Measurements from ENCODE around the gene RNF41. TPM values are rescaled to one million over a fixed set of nuclear protein-coding genes. Genes with fewer than 3 reads are reported as not detected.
A peak's percentile ranks its signal among the peaks of the same experiment; 100 is the strongest.

Gene RNF41
- total RNA-seq, 2 donors from 2014 or later: 31.4 to 33.0 TPM

GRCh38 chr12:56230432-56231183, 8.9 kb upstream of the RNF41 start:
- H3K27ac Mint-ChIP-seq: no peak overlapping the region
- ATAC-seq (replicated peaks): no peak
- H3K27me3 Mint-ChIP-seq: no peaks in the 10 kb centered on the region
- peaks cover 24% of the 10 kb centered on the region for H3K36me3 Mint-ChIP-seq (ENCODE audit: low read depth)
- no peaks in the 10 kb centered on the region for H3K9me3 Mint-ChIP-seq
- no peak overlapping the region for H3K4me3 Mint-ChIP-seq
- peaks cover 1% of the 10 kb centered on the region for H3K4me1 Mint-ChIP-seq

- Mint-ChIP-seq H3K36me3 (ENCODE audit: low read depth) (peaks cover 31% of the 10 kb centered on the region), H3K4me1 (peaks cover 8% of the 10 kb centered on the region), H3K27ac (no peak within 1 kb of the TSS), H3K4me3 (no peak within 1 kb of the TSS), H3K27me3 (no peaks in the 10 kb centered on the region), H3K9me3 (no peaks in the 10 kb centered on the region)
- no peak for ATAC-seq (replicated peaks)
These were observed 8.3 kb upstream of the RNF41 start, which contains the start of gene SLC39A5 for GRCh38 chr12:56229916-56230431. TSS of gene SLC39A5 (plus strand) at chr12:56230051. CDS start at chr12:56231275, 1,224 bp downstream.

GRCh38 chr12:56229082-56229481, 7.4 kb upstream of the RNF41 start:
- H3K4me3 Mint-ChIP-seq: no peak overlapping the region
- H3K36me3 Mint-ChIP-seq (ENCODE audit: low read depth): peaks cover 36% of the 10 kb centered on the region
- no peaks in the 10 kb centered on the region for H3K27me3 Mint-ChIP-seq
- no peak for ATAC-seq (replicated peaks)
- H3K9me3 Mint-ChIP-seq: no peaks in the 10 kb centered on the region
- peaks cover 12% of the 10 kb centered on the region for H3K4me1 Mint-ChIP-seq
- no peak overlapping the region for H3K27ac Mint-ChIP-seq

- Mint-ChIP-seq H3K9me3 (no peaks in the 10 kb centered on the region), H3K4me1 (peaks cover 23% of the 10 kb centered on the region), H3K4me3 (peak overlapping the region; percentile 100), H3K36me3 (ENCODE audit: low read depth) (peaks cover 47% of the 10 kb centered on the region), H3K27ac (peak overlapping the region; percentile 89), H3K27me3 (no peaks in the 10 kb centered on the region)
- no peak for ATAC-seq (replicated peaks)
These were observed 3.2 kb upstream of the RNF41 start for GRCh38 chr12:56224954-56225353.

- Mint-ChIP-seq H3K27ac (peak within 1 kb of the TSS; percentile 89), H3K4me1 (peaks cover 23% of the 10 kb centered on the region), H3K4me3 (peak within 1 kb of the TSS; percentile 100), H3K9me3 (no peaks in the 10 kb centered on the region), H3K27me3 (no peaks in the 10 kb centered on the region), H3K36me3 (ENCODE audit: low read depth) (peaks cover 45% of the 10 kb centered on the region)
- ATAC-seq (replicated peaks): peak; percentile 90
These were observed 2.5 kb upstream of the RNF41 start, which contains the start of gene NABP2 for GRCh38 chr12:56224102-56224701. TSS of gene NABP2 (plus strand) at chr12:56224342. CDS start at chr12:56224857, 515 bp downstream.

GRCh38 chr12:56223571-56224101, 1.9 kb upstream of the RNF41 start:
- H3K27me3 Mint-ChIP-seq: no peaks in the 10 kb centered on the region
- peaks cover 43% of the 10 kb centered on the region for H3K36me3 Mint-ChIP-seq (ENCODE audit: low read depth)
- H3K9me3 Mint-ChIP-seq: no peaks in the 10 kb centered on the region
- peak overlapping the region; percentile 89 for H3K27ac Mint-ChIP-seq
- H3K4me1 Mint-ChIP-seq: peaks cover 23% of the 10 kb centered on the region
- peak overlapping the region; percentile 100 for H3K4me3 Mint-ChIP-seq
- ATAC-seq (replicated peaks): no peak

- Mint-ChIP-seq H3K27me3 (no peaks in the 10 kb centered on the region), H3K27ac (peak overlapping the region; percentile 99), H3K4me1 (peaks cover 23% of the 10 kb centered on the region), H3K36me3 (ENCODE audit: low read depth) (peaks cover 42% of the 10 kb centered on the region), H3K9me3 (no peaks in the 10 kb centered on the region), H3K4me3 (peak overlapping the region; percentile 100)
- ATAC-seq (replicated peaks): no peak
These were observed 791 bp upstream of the RNF41 start for GRCh38 chr12:56222531-56222895.

- H3K36me3 Mint-ChIP-seq (ENCODE audit: low read depth): peaks cover 36% of the 10 kb centered on the region
- H3K4me3 Mint-ChIP-seq: peak overlapping the region; percentile 100
- no peaks in the 10 kb centered on the region for H3K9me3 Mint-ChIP-seq
- H3K27ac Mint-ChIP-seq: peak overlapping the region; percentile 99
- peak; percentile 35 for ATAC-seq (replicated peaks)
- H3K27me3 Mint-ChIP-seq: no peaks in the 10 kb centered on the region
- peaks cover 27% of the 10 kb centered on the region for H3K4me1 Mint-ChIP-seq
These were observed 428 bp downstream of the RNF41 start for GRCh38 chr12:56221232-56221756.

- ATAC-seq (replicated peaks): no peak
- Mint-ChIP-seq H3K36me3 (ENCODE audit: low read depth) (peaks cover 36% of the 10 kb centered on the region), H3K9me3 (no peaks in the 10 kb centered on the region), H3K27me3 (no peaks in the 10 kb centered on the region), H3K4me3 (peak overlapping the region; percentile 100), H3K4me1 (peaks cover 27% of the 10 kb centered on the region), H3K27ac (peak overlapping the region; percentile 99)
These were observed 1.0 kb downstream of the RNF41 start for GRCh38 chr12:56220611-56221231.

GRCh38 chr12:56219840-56220239, 1.9 kb downstream of the RNF41 start:
- Mint-ChIP-seq H3K9me3 (no peaks in the 10 kb centered on the region), H3K36me3 (ENCODE audit: low read depth) (peaks cover 36% of the 10 kb centered on the region), H3K27ac (no peak overlapping the region), H3K4me1 (peaks cover 18% of the 10 kb centered on the region), H3K27me3 (no peaks in the 10 kb centered on the region), H3K4me3 (no peak overlapping the region)
- ATAC-seq (replicated peaks): no peak

GRCh38 chr12:56216461-56216860, 5.3 kb downstream of the RNF41 start:
- no peak for ATAC-seq (replicated peaks)
- Mint-ChIP-seq H3K4me1 (peaks cover 5% of the 10 kb centered on the region), H3K36me3 (ENCODE audit: low read depth) (peaks cover 58% of the 10 kb centered on the region), H3K4me3 (no peak overlapping the region), H3K27ac (peak overlapping the region; percentile 67), H3K27me3 (no peaks in the 10 kb centered on the region), H3K9me3 (no peaks in the 10 kb centered on the region)

- H3K4me1 Mint-ChIP-seq: peaks cover 5% of the 10 kb centered on the region
- H3K27ac Mint-ChIP-seq: no peak overlapping the region
- H3K9me3 Mint-ChIP-seq: no peaks in the 10 kb centered on the region
- H3K4me3 Mint-ChIP-seq: no peak overlapping the region
- ATAC-seq (replicated peaks): no peak
- no peaks in the 10 kb centered on the region for H3K27me3 Mint-ChIP-seq
- peaks cover 81% of the 10 kb centered on the region for H3K36me3 Mint-ChIP-seq (ENCODE audit: low read depth)
These were observed 7.8 kb downstream of the RNF41 start for GRCh38 chr12:56213878-56214277.

GRCh38 chr12:56212361-56212760, 9.4 kb downstream of the RNF41 start:
- H3K9me3 Mint-ChIP-seq: no peaks in the 10 kb centered on the region
- peak; percentile 96 for ATAC-seq (replicated peaks)
- peak overlapping the region; percentile 68 for H3K27ac Mint-ChIP-seq
- H3K27me3 Mint-ChIP-seq: no peaks in the 10 kb centered on the region
- peaks cover 5% of the 10 kb centered on the region for H3K4me1 Mint-ChIP-seq
- H3K4me3 Mint-ChIP-seq: no peak overlapping the region
- peaks cover 96% of the 10 kb centered on the region for H3K36me3 Mint-ChIP-seq (ENCODE audit: low read depth)

GRCh38 chr12:56208006-56208405, 13.7 kb downstream of the RNF41 start:
- no peaks in the 10 kb centered on the region for H3K9me3 Mint-ChIP-seq
- H3K27ac Mint-ChIP-seq: no peak overlapping the region
- H3K36me3 Mint-ChIP-seq (ENCODE audit: low read depth): peaks cover 91% of the 10 kb centered on the region
- peaks cover 9% of the 10 kb centered on the region for H3K4me1 Mint-ChIP-seq
- H3K27me3 Mint-ChIP-seq: no peaks in the 10 kb centered on the region
- no peak overlapping the region for H3K4me3 Mint-ChIP-seq
- ATAC-seq (replicated peaks): no peak
